ENCODE results near the gene ZNF195. TPM values are rescaled to one million over a fixed set of nuclear protein-coding genes. Genes with fewer than 3 reads are reported as not detected.

Gene ZNF195
- total and polyA plus RNA-seq, 2 of the 8 experiments (the other 6 are each of a cell fraction or from before 2014, with no cell fraction given) = 23.9 to 88.6 TPM

DNA sequence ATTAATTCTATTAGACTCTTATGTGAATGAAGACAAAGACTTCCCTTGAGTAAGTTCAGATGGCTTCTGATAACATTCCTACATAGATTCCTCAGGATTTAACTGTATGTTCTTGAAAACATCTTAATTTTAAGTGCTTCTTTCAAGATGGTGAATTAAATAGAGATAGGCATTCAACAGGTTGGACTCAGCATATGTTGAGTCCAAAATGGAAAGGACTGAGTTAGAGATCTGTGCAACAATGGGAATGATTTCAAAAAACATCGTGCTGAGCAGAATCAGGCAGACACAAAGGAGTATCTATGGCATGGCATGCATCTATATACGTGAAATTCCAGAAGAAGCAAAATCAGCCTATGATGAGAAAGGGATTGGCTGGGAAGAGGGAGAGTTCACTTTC lies 36.2 kb downstream of the ZNF195 start:
- H3K23me2 ChIP-seq (ENCODE audit: low read depth, low read length) = no peaks in the 10 kb centered on the region
- DNase-seq (ENCODE audit: low read depth in 1 of 2, low spot score in 2 of 2) (no peak), FAIRE-seq (no peak)
- H3K27ac ChIP-seq (ENCODE audit: low read depth, low read length) = no peak overlapping the region
- no peak overlapping the region for H3K9ac ChIP-seq (replicated peaks in 1 of 4; ENCODE audit: extremely low read depth in 1 of 4, low read depth in 3 of 4, low read length in 3 of 4)
- no peak overlapping the region for H4K8ac ChIP-seq (ENCODE audit: extremely low read depth, insufficient read depth, low read length)
- no peaks in the 10 kb centered on the region for H3K79me1 ChIP-seq (ENCODE audit: low read depth, low read length)
- no peak overlapping the region for H4K5ac ChIP-seq (ENCODE audit: insufficient read length, low read depth, low read length)
- WGBS, 2 experiments (ENCODE audit: extremely low coverage in 1 of 2, insufficient coverage in 1 of 2, insufficient read length in 1 of 2, insufficient replicate concordance in 2 of 2, low coverage in 1 of 2, low lambda C conversion rate in 2 of 2, missing lambda C conversion rate in 1 of 2) = 88% methylated on average over 2 of the region's 2 CpGs; no CpG with 5 or more reads in 1 of the 2 experiments
- H3K56ac ChIP-seq (replicated peaks; ENCODE audit: insufficient read length, low read depth, low read length) = no peak overlapping the region
- no peak overlapping the region for H3K23ac ChIP-seq (ENCODE audit: insufficient read length)
- no peak overlapping the region for H3K4me2 ChIP-seq (ENCODE audit: insufficient read depth in 1 of 2, low read depth in 2 of 2, low read length in 2 of 2)
- H4K91ac ChIP-seq (replicated peaks; ENCODE audit: insufficient read length, low read length) = no peak overlapping the region
- no peak overlapping the region for H2AFZ ChIP-seq (ENCODE audit: low read length)
- H2BK12ac ChIP-seq (ENCODE audit: low read depth, low read length) = no peak overlapping the region
- H3K4ac ChIP-seq (replicated peaks; ENCODE audit: insufficient read length, low read depth, low read length) = no peak overlapping the region
- H4K20me1 ChIP-seq (replicated peaks in 1 of 2; ENCODE audit: control insufficient read depth in 1 of 2, insufficient read depth in 2 of 2, low read length in 2 of 2) = no peaks in the 10 kb centered on the region
- no peak overlapping the region for H3K18ac ChIP-seq (ENCODE audit: extremely low read depth, low read length)
- no peak overlapping the region for H2BK5ac ChIP-seq (ENCODE audit: low read depth, low read length)
- H3K14ac ChIP-seq (ENCODE audit: insufficient read length) = no peak overlapping the region
- H3K27me3 ChIP-seq (replicated peaks in 1 of 4; ENCODE audit: control insufficient read depth in 3 of 4, extremely low read depth in 1 of 4, insufficient read depth in 3 of 4, low read length in 3 of 4) = no peaks in the 10 kb centered on the region
- POLR2A ChIA-PET (ENCODE audit: partially characterized antibody) = interaction anchor here (3.0 kb wide), 1 partner anchor 38 kb away, joined by 24 read pairs; no protein-coding TSS in a partner anchor
- H2BK15ac ChIP-seq (ENCODE audit: low read length) = no peak overlapping the region
- H3K4me1 ChIP-seq (replicated peaks in 1 of 4; ENCODE audit: control insufficient read depth in 3 of 4, insufficient read depth in 4 of 4, low read length in 3 of 4) = no peaks in the 10 kb centered on the region
- peaks cover 5 to 6% of the 10 kb centered on the region in 2 experiments; a peak in 2 of 4 replicates for H3K9me3 ChIP-seq (ENCODE audit: insufficient read depth in 2 of 2, low read depth in 1 of 2, low read length in 1 of 2)
- no peak overlapping the region for H2BK120ac ChIP-seq (replicated peaks; ENCODE audit: low read depth, low read length)
- no peak overlapping the region for H2AK5ac ChIP-seq (ENCODE audit: low read depth, low read length)
- H3K79me2 ChIP-seq (ENCODE audit: control insufficient read depth in 1 of 2, insufficient read depth in 2 of 2, low read length in 2 of 2) = no peaks in the 10 kb centered on the region
- H3K4me3 ChIP-seq (ENCODE audit: extremely low read depth in 1 of 4, insufficient read depth in 2 of 4, low read depth in 3 of 4, low read length in 4 of 4) = no peak overlapping the region
- no peaks in the 10 kb centered on the region for H3K36me3 ChIP-seq (ENCODE audit: control insufficient read depth in 2 of 4, insufficient read depth in 4 of 4, low read length in 3 of 4)
- CTCF ChIA-PET (ENCODE audit: partially characterized antibody) = interaction anchor here (0.6 to 3.4 kb wide), 7 partner anchors 9 to 676 kb away, joined by 3 to 44 read pairs (median 5); partner anchors contain the start of gene ZNF195
- no peak overlapping the region for H2BK20ac ChIP-seq (ENCODE audit: low read length)
- no peak for TF ChIP-seq ASH2L (IDR thresholded peaks at IDR 0.05; ENCODE audit: low read length)
- no peak for TF ChIP-seq ZNF274 (IDR thresholded peaks at IDR 0.05; ENCODE audit: borderline replicate concordance, extremely low read depth, low read length)
- TF ChIP-seq NRF1 (IDR thresholded peaks at IDR 0.05; ENCODE audit: low read depth, low read length) = no peak
- no peak for TF ChIP-seq JUND (IDR thresholded peaks at IDR 0.05; ENCODE audit: low read length)
- TF ChIP-seq CBX8 (IDR thresholded peaks at IDR 0.05; ENCODE audit: borderline replicate concordance, low read depth, low read length) = no peak
- no peak for TF ChIP-seq SIN3A (conservative IDR thresholded peaks at IDR 0.05 in 1 of 2, IDR thresholded peaks at IDR 0.05 in 1 of 2; ENCODE audit: low read depth in 1 of 2, low read length in 2 of 2)
- TF ChIP-seq NANOG (IDR thresholded peaks at IDR 0.05; ENCODE audit: insufficient read depth, low read depth, low read length, poor library complexity, severe bottlenecking) = no peak
- TF ChIP-seq RBBP5 (IDR thresholded peaks at IDR 0.05; ENCODE audit: borderline replicate concordance, low read depth, low read length) = no peak
- no peak for TF ChIP-seq SUZ12 (IDR thresholded peaks at IDR 0.05; ENCODE audit: low read length)
- no peak for TF ChIP-seq GABPA (IDR thresholded peaks at IDR 0.05; ENCODE audit: borderline replicate concordance, insufficient read depth, low read length)
- no peak for TF ChIP-seq BACH1 (IDR thresholded peaks at IDR 0.05; ENCODE audit: low read length)
- TF ChIP-seq KDM1A (IDR thresholded peaks at IDR 0.05; ENCODE audit: borderline replicate concordance, low read length) = no peak
- no peak for TF ChIP-seq CBX5 (IDR thresholded peaks at IDR 0.05; ENCODE audit: low read depth, low read length)
- no peak for TF ChIP-seq PHF8 (conservative IDR thresholded peaks at IDR 0.05; ENCODE audit: low read depth, low read length)

All from H1 (cell line).